Activated CD8-positive, alpha-beta memory T cell treated with anti-CD3 and anti-CD28 coated beads for 4 hours (primary cell): ENCODE results near the gene TRAPPC2B.
"Not testable (repeated sequence)": the region's sequence is repeated elsewhere in the genome, so short reads cannot be mapped to it uniquely, and the experiment has no call there.

Experiments used
- DNase-seq, 2 donors: peaks; one replicate each; pipeline ENCODE4 v3.0.0-alpha.2; 2020; ENCODE audit warnings: low read depth in 2 of 2

TRAPPC2B gene

GRCh38 chr19:57374179-57374578 lies 10.8 kb downstream of the TRAPPC2B start:
- no peak for DNase-seq

DNA sequence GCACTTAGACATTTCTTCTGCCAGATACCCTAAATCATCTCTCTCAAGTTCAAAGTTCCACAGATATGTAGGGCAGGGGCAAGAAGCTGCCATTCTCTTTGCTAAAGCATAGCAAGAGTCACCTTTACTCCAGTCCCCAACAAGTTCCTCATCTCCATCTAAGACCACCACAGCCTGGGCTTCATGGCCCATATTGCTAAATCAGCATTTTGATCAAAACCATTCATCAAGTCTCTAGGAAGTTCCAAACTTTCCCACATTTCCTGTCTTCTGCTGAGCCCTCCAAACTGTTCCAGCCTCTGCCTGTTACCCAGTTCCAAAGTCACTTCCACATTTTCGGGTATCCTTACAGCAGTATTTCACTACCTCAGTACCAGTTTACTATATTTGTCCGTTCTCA lies 11.3 kb downstream of the TRAPPC2B start:
- not testable (repeated sequence) for DNase-seq

DNA sequence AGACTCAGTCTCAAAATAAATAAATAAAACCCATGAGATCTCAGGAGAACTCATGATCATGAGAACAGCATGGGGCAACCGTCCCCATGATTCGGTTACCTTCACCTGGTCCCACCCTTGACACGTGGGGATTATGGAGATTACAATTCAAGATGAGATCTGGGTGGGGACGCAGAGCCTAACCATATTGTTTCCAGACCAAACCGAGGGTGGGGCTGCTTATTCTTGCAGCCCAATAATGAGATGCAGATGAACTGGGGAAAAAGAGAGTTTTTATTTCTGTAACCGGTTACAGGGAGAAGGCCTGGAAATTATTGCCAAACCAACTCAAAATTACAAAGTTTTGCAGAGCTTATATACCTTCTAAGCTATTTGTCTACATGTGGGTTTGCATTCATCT lies 12.8 kb downstream of the TRAPPC2B start:
- no peak for DNase-seq

- no peak for DNase-seq
Measured at GRCh38 chr19:57377498-57378146, 14.3 kb downstream of the TRAPPC2B start.

GRCh38 chr19:57380923-57381322 lies 17.6 kb downstream of the TRAPPC2B start:
- no peak for DNase-seq

DNA sequence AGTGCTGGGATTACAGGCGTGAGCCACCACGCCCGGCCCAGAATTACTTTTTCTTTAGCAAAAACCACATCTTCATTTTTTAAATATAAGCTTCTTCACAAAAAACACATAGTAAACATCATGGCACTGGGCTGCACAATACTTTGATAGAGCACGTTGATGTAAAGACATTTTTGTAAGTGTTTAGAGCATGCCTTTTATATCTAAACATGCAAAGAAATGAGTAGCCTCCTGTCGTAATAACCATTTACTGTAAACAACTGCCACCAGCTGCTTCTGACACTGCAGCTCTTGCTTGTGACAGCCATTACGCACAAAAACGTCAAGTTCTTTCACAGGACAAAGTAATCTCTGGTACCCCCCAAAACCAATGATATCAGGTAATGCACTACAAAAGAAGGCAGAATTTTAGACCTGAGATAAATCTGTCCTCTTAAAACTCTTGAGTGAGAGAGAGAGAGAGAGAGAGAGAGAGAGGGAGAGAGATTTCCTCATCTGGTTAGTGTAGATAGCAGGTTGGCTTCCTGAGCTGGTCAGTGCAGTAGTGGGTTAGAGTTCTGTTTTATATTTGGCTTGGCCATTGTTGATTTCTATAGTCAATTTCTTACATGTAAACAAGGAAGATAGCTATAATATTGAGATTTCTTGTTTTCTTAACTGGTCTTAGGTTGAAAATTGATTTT lies 19.6 kb downstream of the TRAPPC2B start:
- DNase-seq, result no peak

DNA sequence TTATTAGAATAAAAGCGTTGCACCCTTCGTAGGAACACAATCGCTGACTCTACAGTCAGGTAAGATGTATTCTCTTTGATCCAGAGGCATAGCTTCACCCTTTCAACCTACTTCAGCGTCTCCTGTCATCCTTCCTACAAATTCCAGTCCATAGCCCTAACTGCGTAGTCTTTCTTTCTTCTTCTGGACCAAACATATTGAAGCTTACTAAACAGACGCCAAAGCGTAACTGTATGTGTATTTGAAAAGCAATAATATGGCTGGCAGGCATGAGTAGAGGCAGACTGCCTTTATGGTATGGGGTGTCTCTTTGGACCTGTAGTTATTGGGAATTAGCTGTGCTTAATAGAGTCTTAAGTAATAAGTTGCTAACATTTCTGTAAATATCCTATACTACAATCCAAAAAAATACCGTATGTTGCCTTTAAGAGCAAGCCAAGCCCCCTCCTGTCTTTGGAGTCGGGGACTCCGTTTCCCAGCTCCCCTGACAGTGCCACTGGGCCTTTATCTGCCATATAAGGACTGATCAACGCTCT lies 25.9 kb downstream of the TRAPPC2B start:
- DNase-seq, result no peak

DNA sequence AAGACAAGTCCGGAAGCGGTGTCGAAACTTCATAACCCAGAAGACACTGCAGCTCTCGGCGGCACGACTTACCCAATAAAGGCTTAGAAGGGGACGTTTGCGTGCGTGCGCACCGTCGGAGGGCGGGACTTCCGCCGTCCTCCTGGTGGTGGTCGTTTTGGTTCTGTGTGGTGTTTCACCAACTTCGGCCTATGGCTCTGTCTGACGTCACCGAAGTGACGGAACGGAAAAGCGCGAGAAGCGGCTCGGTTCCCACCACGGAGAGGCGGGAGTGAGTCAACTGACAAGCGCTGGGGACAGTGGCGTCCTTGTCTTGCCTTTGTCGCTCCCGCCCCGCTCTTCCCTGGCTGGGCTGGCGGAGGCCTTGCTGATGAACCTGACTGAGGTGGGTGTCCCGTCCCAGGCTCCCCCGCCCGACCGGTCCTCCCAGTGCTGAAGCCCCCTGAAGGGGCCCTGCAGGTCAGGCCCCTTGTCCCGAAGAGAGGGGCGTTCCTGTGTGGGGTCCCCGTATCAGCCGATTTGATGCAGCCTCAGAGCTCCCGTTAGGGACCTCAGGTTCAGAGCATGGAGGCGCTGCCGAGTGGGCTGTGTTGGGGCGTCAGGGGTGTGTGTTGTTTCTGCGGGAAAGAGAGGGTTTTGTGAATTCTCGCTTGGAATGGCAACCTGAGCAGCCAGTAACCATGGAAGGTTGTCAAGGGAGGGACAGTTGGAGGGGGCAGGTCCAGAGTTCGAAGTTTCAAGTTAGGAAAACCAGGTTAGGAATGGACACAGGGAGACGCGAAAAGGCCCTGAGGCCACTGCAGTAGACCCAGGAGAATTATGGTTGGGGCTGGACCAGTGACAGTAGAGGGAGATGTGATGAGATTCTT lies 26.6 kb downstream of the TRAPPC2B start, which contains the start of gene ZNF548:
Gene ZNF548 (plus strand): TSS at position 125 of the 869 bp plus-strand sequence. CDS start 246 bp downstream, at position 371.
- peak; percentile 98 for DNase-seq

DNA sequence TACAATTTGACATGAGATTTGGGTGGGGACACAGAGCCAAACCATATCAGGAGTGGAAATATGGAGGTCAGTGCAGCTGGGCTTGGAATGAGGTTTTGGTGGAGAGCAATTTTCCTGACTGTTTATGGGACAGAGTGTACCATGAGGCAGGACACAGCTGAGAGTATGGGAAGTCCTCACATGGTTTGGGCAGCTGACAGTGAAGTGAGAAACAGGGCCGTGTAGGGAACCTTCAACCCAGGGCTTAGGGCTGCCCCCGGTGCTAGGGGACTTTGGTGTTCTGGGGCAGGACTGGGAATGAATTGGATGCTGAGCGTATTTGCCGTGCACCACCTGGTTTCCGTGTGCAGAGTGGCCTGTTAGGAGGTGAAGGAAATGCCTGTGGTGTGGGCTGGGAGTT lies 32.4 kb downstream of the TRAPPC2B start:
- no peak for DNase-seq

DNA sequence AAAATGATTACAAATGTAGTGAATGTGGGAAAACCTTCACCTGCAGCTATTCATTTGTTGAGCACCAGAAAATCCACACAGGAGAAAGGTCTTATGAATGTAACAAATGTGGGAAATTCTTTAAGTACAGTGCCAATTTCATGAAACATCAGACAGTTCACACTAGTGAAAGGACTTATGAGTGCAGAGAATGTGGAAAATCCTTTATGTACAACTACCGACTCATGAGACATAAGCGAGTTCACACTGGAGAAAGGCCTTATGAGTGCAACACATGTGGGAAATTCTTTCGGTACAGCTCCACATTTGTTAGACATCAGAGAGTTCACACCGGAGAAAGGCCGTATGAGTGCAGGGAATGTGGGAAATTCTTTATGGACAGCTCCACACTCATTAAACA lies 35.5 kb downstream of the TRAPPC2B start:
- DNase-seq, result no peak

GRCh38 chr19:57403737-57404563 lies 40.6 kb downstream of the TRAPPC2B start:
- DNase-seq, result no peak

- DNase-seq, result peak; percentile 40 to 44
Measured at GRCh38 chr19:57406516-57407123, 43.3 kb downstream of the TRAPPC2B start.

- peak; percentile 81 to 90 for DNase-seq
Measured at GRCh38 chr19:57410877-57411671, 47.7 kb downstream of the TRAPPC2B start, which contains the start of gene ZNF17. ZNF17 (plus strand) TSS chr19:57411161; CDS start chr19:57413616, 2,455 bp downstream.
